GM21619 (cell line): ENCODE results near the gene RFLNA.

Source experiments
- ATAC-seq: cut with Tn5 transposase; IDR thresholded peaks from one replicate; pipeline ENCODE4 v1.9.1; 2021; ENCODE audit not compliant: unreplicated experiment

Gene RFLNA

DNA sequence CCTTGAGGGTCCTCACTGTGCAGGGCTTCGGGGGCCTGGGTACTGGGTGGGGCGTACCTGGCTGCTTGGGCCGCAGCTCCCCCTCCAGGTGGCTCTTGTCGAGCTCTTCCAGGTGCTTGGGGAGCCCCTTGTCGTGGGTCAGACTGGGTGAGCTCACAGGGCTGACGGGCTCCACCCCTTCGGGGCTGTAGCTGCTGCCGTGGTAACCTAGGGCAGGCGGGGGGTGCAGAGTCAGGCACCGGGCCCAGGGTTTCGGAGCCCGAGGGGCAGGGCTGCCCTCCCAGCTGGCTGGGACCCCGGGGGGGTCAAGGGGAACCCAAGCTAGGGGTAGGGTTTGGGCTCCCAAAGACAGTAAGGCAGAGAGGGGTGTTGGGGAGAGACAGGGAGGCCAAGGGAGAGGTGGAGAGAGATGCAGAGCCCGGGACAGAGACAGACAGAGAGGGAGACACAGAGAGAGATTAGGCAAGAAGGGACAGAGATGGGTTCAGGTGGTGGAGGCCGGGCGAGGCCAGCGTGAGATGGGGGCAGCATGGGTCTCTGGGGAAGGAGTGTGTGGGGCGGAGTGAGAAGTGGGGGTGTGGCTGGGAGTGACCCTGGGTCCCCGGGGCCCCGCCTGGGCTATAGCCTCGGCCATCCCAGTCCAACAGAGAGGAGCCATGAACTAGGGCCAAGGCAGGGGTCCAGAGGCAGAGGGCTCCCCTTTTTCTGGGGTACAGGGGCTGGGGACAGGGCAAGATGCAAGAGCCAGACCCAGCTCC, 40.7 kb downstream of the RFLNA start:
- no peak for ATAC-seq

GRCh38 chr12:124336184-124336437, 41.2 kb downstream of the RFLNA start:
- no peak for ATAC-seq

- no peak for ATAC-seq
These were observed 42.0 kb downstream of the RFLNA start for GRCh38 chr12:124336742-124337520.

GRCh38 chr12:124337622-124338021, 42.7 kb downstream of the RFLNA start:
- ATAC-seq = no peak

DNA sequence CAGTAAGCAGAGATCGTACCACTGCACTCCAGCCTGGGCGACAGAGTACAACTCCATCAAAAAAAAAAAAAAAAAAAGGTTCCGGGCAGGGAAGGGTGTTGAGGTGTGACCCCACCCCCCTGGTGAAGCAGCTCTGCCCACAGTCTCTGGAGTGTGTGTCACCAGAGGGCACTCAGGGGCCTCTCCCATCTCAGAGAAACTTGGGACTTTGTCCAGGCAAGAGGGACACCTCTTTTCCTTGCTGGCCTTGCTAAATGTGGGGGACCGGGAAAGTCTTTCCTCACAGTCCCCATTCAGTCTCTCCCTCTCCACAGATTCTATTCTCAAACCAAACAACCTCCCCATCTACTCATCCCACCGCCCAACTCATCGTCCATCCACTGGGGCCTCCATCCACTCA, 43.6 kb downstream of the RFLNA start:
- no peak for ATAC-seq

DNA sequence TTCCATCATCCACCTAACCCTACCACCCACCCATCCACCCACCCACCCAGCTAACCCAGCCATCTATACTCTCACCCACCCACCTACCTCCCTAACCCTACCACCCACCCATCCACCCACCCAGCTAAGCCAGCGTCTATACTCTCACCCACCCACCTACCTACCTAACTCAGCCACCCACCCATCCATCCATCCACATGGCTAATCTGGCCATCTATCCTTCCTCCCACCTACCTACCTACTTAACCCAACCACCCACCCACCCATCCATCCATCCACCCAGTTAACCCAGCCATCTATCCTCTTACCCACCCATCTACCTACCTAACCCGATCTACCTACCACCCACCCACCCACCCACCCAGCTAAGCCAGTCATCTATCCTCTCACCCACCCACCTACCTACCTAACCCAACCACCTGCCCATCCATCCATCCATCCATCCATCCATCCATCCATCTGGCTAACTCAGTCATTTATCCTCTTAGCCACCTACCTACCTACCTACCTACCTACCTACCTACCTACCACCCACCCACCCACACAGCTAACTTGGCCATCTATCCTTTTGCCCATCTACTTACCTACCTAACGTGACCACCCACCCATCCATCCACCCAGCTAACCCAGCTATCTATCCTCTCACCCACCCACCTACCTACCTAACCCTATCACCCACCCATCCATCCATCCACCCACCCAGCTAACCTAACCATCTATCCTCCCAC, 44.1 kb downstream of the RFLNA start:
- no peak for ATAC-seq

DNA sequence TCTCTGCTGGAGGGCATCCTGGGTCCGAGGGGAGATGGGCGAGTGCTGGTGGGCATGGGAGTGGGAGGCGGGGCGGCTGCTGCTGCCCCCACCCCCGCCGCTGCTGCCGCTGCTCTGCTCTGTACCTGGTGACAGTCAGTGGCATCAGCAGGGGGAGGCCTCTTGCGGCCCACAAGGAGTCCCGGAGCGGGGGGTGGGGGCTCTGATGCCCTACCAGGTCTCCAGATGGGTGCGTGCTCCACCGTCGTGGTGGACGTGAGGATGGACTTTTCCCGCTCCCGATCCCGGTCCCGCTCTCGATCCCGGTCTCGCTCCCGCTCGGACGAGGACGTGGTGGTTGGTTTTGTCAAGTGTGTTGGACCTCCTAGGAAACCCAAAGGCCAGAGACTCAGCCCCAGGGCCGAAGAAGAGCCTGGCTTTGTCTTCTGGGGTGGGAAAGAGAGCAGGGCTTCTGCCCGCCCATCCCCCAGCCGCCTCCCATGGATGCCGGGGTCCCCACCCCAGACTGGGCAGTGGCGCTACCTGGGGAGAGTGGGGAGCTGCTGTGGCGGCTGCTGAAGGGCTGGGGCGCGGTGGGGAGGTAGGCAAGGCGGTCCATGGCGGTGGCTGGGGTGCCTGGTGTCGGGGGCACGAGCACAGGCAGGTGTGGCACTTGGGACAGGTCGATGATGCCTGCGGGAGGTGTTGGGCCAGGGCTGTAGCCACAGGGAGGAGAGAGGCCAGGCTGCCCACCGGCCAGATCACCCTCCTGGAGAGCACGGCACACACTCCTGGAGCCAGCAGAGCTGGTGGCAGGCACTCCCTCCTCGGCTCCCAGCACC, 45.4 kb downstream of the RFLNA start:
- no peak for ATAC-seq

GRCh38 chr12:124341645-124342069, 46.8 kb downstream of the RFLNA start:
- ATAC-seq = no peak

GRCh38 chr12:124344022-124344421, 49.1 kb downstream of the RFLNA start:
- no peak for ATAC-seq

DNA sequence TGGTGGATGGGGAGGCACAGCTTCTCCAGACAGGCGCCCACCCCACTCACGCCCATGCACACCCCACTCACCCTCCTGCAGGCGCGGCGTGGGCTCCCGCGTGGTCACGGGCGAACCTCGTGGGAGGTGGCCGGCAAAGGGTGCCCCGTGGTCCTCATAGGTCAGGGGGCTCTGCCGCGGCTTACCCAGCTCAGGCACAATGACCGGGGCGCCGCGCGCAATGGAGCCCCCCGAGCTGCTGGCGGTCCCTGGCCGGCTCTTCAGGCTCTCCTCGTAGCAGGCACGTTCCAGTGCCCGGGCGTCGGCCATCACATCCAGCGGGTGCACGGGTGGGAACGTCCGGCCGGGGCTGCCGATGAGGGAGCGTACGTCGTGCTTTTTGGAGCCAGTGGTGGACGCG, 49.6 kb downstream of the RFLNA start:
- no peak for ATAC-seq

- no peak for ATAC-seq
These were observed 50.9 kb downstream of the RFLNA start for GRCh38 chr12:124345795-124346194.

DNA sequence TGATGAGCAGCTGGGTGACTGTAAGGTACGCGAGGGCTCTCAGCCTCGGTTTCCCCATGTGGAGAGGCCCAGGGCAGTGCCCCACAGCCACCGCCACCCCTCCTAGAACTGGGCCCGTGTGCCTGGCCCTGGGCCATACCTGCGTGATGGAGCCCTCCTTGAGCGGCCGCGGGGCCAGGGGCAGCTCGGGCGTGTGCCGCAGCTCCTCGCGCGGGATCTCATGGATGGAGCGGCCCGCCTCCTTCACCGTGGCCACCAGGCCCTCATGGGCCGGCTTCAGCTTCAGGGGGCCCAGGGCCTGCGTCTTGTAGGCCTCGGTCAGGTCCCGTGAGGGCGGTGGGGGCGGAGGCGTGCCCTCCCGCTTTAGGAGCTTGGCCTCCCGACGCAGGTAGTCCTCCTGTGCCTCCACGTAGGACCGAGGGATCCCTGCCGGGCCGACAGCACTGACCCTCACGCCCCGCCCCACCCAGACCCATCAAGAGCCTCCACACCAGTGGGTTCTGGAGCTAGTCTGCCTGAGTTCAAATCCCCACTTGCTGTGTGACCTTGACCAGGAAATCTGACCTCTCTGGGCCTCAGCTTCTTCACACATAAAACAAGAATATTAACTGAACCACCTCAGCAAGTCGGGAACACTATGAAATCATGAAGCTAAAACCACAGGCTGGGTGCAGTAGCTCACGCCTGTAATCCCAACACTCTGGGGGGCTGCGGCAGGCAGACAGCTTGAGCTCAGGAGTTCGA, 51.7 kb downstream of the RFLNA start:
- ATAC-seq = no peak

DNA sequence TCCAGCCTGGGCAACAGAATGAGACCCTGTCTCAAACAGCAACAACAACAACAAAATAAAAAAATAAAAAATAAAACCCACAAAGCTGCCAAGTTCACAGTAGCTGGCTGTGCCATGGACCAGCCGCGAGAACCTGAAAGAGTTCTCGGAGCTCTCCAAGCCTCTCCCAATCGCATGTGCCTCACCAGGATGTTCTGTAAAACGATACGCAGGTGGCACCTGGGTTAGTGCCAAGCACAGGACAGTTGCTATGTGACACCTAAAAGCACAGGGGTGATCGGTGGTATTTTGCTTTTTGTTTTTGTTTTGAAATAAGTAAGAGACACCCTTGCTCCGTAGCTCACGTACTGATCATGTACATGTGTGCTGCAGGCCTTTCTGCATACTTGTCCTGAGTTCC, 52.4 kb downstream of the RFLNA start:
- no peak for ATAC-seq

DNA sequence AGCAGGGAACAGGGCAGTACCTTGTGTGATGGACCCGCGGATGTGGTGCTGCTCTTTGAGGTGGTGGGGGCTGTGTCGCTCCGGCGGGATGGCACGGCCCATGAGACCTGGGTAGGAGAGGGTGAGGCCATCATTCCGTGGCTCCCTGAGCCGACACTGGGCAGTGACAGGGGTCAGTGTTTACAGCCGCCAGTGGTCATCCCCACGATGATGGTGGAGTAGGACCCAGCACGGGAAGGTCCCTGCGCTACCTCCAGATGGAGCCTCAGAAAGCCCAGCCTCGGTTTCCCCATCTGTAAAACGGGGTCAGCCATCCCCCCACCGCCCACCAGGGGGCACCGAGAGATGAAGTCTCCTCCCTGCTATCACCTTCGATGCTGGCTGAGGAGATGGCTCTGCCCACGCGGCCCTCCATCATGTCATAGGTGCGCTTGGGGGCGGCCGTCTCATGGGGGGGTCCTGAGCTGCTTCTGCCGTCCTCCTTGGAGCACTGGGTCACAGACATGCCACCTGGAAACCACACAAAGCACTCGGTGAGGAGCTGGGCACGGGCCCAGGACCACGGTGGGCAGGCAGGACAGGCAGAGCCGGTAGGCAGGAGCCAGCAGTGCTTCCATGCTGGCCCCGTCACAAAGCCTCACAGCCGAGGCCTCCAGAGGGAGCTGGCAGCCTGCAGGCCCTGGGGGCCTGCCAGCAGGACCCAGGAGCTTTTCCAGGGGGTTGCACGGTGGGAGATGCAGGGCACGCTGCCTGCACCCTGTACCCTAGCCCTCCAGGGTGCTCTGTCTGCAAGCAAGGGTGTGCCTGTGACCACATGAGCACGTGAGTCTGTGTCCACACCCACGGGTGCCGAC, 53.1 kb downstream of the RFLNA start:
- ATAC-seq = no peak

DNA sequence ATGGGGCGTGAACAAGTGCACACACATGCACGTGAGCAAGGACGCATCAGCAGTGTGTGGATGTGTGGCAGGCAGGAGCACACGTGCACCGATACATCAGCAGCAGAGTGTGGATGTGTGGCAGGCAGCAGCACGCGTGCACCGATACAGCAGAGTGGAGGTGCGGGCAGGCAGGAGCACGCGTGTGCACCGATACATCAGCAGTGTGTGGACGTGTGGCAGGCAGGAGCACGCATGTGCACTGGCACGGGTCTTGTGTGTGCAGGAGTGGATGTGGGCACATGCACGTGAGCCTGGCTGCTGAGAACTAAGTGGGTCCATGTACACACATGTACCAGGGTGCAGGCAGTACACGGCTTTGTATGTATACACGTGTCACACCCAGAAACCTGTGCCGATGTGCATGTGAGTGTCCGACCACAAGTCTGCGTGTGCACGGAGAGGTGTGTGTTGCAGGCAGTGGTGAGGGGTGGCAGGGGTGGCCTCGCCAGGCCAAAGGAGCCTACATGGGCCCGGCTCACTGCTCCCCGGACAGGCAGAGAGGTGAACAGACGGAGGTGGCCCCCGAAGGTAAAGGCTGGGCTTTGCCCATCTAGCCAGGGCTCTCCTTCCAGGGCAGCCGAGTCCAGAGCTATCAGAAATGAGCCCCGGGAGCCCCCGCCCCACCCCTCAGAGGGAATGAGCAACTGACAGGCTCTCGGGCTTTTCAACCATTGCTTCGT, 53.9 kb downstream of the RFLNA start:
- ATAC-seq = no peak

GRCh38 chr12:124350491-124350890, 55.6 kb downstream of the RFLNA start:
- ATAC-seq = no peak

DNA sequence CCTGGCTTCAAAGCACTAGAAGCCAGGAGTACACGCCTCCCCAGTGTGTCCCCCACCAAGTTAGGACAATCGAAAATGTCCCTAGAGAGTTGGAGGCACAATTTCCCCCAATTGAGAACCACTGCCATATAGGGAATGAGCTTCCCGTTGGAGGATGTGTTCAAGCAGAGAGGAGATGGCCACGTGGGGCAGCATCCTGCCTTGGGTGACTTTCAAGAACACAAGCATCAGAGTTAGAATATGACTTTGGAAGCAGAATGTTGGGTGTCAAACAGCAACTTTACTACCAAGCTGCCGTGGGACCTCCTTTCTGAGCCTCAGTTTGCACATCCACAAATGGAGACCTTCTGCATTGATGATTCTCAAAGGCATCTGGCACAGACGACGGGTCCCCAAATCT, 56.5 kb downstream of the RFLNA start:
- no peak for ATAC-seq

DNA sequence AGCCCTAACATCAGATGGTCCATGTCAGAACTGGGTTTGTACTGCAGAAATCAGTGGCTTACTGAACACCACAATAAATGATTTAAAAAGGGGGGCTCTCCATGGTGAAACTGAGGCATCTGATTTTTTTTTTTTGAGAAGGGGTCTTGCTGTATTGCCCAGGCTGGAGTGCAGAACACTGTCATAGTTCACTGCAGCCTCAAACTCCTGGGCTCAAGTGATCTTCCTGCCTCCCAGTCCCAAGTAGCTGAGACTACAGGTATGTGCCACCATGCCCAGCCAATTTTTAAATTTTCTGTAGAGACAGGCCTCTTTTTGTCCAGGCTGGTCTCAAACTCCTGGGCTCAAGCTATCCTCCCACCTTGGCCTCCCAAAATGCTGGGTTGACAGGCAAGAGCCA, 57.4 kb downstream of the RFLNA start:
- no peak for ATAC-seq

DNA sequence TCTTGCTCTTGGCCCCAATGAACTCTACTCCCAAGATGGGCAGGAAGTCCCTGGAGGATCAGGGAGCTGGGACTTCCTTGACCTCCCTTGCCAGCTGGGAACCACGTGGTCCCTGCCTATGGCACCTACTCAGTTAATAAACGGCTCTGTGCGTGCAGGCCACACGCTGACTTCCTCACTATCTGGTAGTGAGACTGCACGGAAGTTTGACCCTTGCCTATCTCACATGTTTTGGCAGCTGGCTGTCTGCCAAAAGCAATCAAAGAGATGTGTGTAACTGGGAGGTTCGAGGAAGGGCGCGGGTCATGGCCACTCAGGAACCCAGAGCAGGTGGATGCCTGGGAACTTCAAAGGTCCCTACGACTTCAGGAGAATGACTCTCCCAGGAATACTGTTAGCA, 57.9 kb downstream of the RFLNA start:
- no peak for ATAC-seq
